Measurements from ENCODE around the gene UBD.

UBD gene

GRCh38 chr6:29516108-29516507, 43.4 kb downstream of the UBD start:
- TF ChIP-seq SPI1 (IDR thresholded peaks at IDR 0.05; ENCODE audit: borderline replicate concordance, low read depth) (no peak), GABPA (IDR thresholded peaks at IDR 0.05; ENCODE audit: low read depth) (no peak), CTCF (IDR thresholded peaks at IDR 0.05; ENCODE audit: insufficient read depth, low read length) (no peak), POLR2AphosphoS5 (IDR thresholded peaks at IDR 0.05; ENCODE audit: low read depth) (no peak), REST (IDR thresholded peaks at IDR 0.05; ENCODE audit: insufficient replicate concordance, low read depth) (no peak)
- H3K27ac ChIP-seq (replicated peaks) = no peak overlapping the region
- H3K27me3 ChIP-seq (ENCODE audit: insufficient read depth, poor library complexity, severe bottlenecking) = no peaks in the 10 kb centered on the region
- no peak overlapping the region for H3K4me3 ChIP-seq (replicated peaks; ENCODE audit: insufficient read depth, low read length)
- no peak for DNase-seq (ENCODE audit: low read depth in 1 of 2, low spot score in 1 of 2)

- TF ChIP-seq POLR2AphosphoS5 (IDR thresholded peaks at IDR 0.05; ENCODE audit: low read depth) (no peak), GABPA (IDR thresholded peaks at IDR 0.05; ENCODE audit: low read depth) (no peak), CTCF (IDR thresholded peaks at IDR 0.05; ENCODE audit: insufficient read depth, low read length) (no peak), REST (IDR thresholded peaks at IDR 0.05; ENCODE audit: insufficient replicate concordance, low read depth) (no peak), SPI1 (IDR thresholded peaks at IDR 0.05; ENCODE audit: borderline replicate concordance, low read depth) (no peak)
- H3K27me3 ChIP-seq (ENCODE audit: insufficient read depth, poor library complexity, severe bottlenecking) = no peaks in the 10 kb centered on the region
- no peak overlapping the region for H3K27ac ChIP-seq (replicated peaks)
- no peak for DNase-seq (ENCODE audit: low read depth in 1 of 2, low spot score in 1 of 2)
- no peak overlapping the region for H3K4me3 ChIP-seq (replicated peaks; ENCODE audit: insufficient read depth, low read length)
These were observed 48.7 kb downstream of the UBD start for GRCh38 chr6:29510746-29511300.

GRCh38 chr6:29510202-29510601, 49.3 kb downstream of the UBD start:
- Histone ChIP-seq H3K4me3 (replicated peaks; ENCODE audit: insufficient read depth, low read length) (no peak overlapping the region), H3K27ac (replicated peaks) (no peak overlapping the region), H3K27me3 (ENCODE audit: insufficient read depth, poor library complexity, severe bottlenecking) (no peaks in the 10 kb centered on the region)
- TF ChIP-seq REST (IDR thresholded peaks at IDR 0.05; ENCODE audit: insufficient replicate concordance, low read depth) (no peak), SPI1 (IDR thresholded peaks at IDR 0.05; ENCODE audit: borderline replicate concordance, low read depth) (no peak), POLR2AphosphoS5 (IDR thresholded peaks at IDR 0.05; ENCODE audit: low read depth) (no peak), GABPA (IDR thresholded peaks at IDR 0.05; ENCODE audit: low read depth) (no peak), CTCF (IDR thresholded peaks at IDR 0.05; ENCODE audit: insufficient read depth, low read length) (no peak)
- no peak for DNase-seq (ENCODE audit: low read depth in 1 of 2, low spot score in 1 of 2)
